IPS-18c (cell line): ENCODE measurements around the gene PIGT.

Source experiments
- H3K4me3 ChIP-seq: 2 replicates; pipeline ENCODE4 v1.7.0; 2013; ENCODE audit warnings: low read depth, mild to moderate bottlenecking, low read length, moderate library complexity; ENCODE audit not compliant: insufficient read depth
- H3K9me3 ChIP-seq: one replicate; pipeline ENCODE4 v1.6.1; 2013; ENCODE audit warnings: mild to moderate bottlenecking, low read length, moderate library complexity; ENCODE audit not compliant: control insufficient read depth, insufficient read depth

The PIGT gene

DNA sequence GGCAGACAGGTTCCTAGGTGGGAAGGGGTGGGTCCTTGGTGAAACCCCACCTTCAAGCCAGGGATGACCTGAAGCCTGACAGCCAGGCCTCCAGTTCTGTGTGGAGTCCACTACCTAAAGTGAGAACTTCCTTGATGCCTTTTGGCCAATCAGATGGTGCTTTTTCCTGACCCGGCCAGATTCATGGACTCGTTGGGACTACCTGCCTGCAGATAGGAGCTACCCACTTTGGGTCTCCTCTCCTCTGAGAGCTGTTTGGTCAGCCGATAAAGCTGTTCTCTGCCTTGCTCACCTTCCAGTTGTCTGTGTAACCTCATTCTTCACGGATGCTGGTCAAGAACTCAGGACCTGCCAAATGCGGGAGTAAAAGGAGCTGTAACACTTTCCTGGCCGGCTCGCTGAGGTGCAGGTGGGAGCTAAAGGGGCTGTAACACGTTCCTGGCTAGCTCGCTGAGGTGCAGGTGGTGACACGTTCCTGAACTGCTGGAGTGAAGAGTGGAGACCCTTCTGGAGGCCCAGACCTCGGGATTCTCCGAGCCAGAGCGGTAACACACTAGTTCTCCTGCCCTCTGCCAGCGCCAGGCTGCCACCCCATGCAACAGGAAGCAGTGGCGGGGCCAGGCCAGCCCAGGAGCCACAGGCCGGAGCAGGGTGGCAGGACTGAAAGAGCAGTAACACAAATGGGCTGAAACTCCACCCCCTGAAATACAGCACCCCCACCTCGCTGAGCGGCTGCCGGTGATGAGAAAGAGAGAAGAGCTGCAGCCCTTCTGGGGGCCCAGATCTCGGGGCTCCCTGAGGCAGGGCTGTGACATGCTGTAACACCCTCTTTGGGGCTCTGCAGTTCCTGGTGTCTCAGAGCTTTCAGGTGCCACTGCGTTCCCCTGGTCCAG, 21.5 kb upstream of the PIGT start:
- H3K9me3 ChIP-seq = no peaks in the 10 kb centered on the region
- H3K4me3 ChIP-seq = no peak overlapping the region

DNA sequence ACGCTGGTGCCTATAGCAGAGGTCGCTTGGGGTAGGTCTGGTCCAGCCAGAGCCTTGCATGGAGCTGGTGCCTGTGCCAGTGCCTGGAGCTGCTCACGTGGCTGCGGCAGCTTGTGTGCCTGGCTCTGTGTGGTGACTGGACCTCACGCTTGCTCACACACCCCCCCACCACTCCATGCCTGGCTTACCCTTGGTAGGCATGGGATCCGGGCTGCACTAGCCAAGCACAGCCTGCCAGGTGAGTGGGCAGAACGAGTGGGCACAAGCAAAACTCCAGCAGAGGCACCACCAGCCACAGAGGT, 20.9 kb upstream of the PIGT start:
- Histone ChIP-seq H3K4me3 (no peak overlapping the region), H3K9me3 (peaks cover 1% of the 10 kb centered on the region)

- Histone ChIP-seq H3K4me3 (no peak overlapping the region), H3K9me3 (peaks cover 9% of the 10 kb centered on the region)
Measured at GRCh38 chr20:45399018-45399417, 16.9 kb upstream of the PIGT start.

DNA sequence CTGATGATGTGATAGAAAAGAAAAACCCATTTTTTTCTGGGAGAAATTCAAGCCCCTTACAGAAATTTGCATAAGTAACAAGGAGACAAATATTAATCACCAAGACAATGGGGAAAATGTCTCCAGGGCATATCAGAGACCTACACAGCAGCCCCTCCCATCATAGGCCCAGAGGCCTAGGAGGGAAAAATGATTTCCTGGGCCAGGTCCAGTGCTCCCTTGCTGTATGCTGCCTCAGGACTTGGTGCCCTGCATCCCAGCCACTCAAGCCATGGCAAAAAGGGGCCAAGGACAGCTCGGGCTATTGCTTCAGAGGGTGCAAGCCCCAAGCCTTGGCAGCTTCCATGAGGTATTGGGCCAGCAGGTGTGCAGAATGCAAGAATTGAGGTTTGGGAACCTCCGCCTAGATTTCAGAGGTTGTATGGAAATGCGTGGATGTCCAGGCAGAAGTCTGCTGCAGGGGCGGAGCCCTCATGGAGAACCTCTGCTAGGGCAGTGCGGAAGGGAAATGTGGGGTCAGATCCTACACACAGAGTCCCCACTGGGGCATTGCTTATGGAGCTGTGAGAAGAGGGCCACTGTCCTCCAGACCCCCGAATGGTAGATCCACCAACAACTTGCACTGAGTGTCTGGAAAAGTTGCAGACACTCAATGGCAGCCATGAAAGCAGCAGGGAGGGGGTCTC, 15.5 kb upstream of the PIGT start:
- H3K9me3 ChIP-seq = peaks cover 9% of the 10 kb centered on the region

DNA sequence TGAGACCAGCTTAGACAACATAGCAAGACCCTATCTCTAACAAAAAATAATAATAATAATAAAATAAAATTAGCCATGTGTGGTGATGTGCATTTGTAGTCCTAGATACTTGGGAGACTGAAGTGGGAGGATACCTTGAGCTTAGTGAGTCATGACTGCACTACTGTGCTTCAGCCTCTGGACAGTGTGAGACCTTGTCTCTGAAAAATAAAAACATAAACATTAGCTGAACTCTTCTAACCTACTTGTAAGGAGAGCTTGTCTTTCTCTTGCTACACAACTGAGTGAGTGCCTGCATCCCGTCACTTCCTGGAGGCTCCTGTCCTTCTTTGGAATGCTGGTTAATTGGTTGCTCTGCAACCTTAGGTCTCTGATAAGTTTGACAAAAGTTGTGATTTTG, 13.0 kb upstream of the PIGT start:
- H3K4me3 ChIP-seq = no peak overlapping the region
- peaks cover 14% of the 10 kb centered on the region for H3K9me3 ChIP-seq

More for the DNA sequence above, 15.5 kb upstream of the PIGT start:
- H3K4me3 ChIP-seq = no peak overlapping the region

DNA sequence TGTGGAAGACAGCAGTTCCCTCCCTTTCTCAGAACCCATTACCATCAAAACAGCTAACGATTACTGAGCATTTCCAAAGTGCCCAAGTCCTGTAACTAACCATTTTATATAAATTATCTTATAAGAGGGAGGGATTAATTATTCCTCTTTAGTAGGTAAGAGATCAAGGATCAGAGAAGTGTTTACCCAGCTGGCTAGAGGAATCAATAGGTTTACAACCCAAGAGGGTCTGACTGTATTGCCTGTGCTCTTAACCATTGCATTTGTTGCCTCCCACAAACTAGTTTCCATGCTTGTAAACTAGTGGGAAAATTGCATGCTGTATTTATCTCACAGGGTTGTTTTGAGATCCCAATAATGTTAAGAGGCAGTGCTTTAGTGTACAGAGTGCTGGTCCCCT, 11.5 kb upstream of the PIGT start:
- peaks cover 14% of the 10 kb centered on the region for H3K9me3 ChIP-seq
- H3K4me3 ChIP-seq = no peak overlapping the region

GRCh38 chr20:45405571-45406259, 10.2 kb upstream of the PIGT start:
- H3K4me3 ChIP-seq = peak overlapping the region; percentile 84
- H3K9me3 ChIP-seq = peaks cover 6% of the 10 kb centered on the region

- peak overlapping the region; percentile 84 for H3K4me3 ChIP-seq
Measured at GRCh38 chr20:45406260-45407066, 9.5 kb upstream of the PIGT start.

GRCh38 chr20:45407067-45407745, 8.7 kb upstream of the PIGT start:
- peaks cover 4% of the 10 kb centered on the region for H3K9me3 ChIP-seq
- H3K4me3 ChIP-seq = peak overlapping the region; percentile 84

More at GRCh38 chr20:45406260-45407066, 9.5 kb upstream of the PIGT start:
- peaks cover 4% of the 10 kb centered on the region for H3K9me3 ChIP-seq

GRCh38 chr20:45407783-45408645, 7.9 kb upstream of the PIGT start, which contains the start of gene DBNDD2:
TSS of gene DBNDD2 (plus strand) at chr20:45408289. CDS start at chr20:45408468, 179 bp downstream.
- peaks cover 4% of the 10 kb centered on the region for H3K9me3 ChIP-seq
- H3K4me3 ChIP-seq = peak within 1 kb of the TSS; percentile 84

GRCh38 chr20:45408646-45409213, 7.2 kb upstream of the PIGT start:
- no peak overlapping the region for H3K4me3 ChIP-seq
- peaks cover 4% of the 10 kb centered on the region for H3K9me3 ChIP-seq

GRCh38 chr20:45409521-45410272, 6.2 kb upstream of the PIGT start:
- Histone ChIP-seq H3K9me3 (peaks cover 4% of the 10 kb centered on the region), H3K4me3 (no peak overlapping the region)

DNA sequence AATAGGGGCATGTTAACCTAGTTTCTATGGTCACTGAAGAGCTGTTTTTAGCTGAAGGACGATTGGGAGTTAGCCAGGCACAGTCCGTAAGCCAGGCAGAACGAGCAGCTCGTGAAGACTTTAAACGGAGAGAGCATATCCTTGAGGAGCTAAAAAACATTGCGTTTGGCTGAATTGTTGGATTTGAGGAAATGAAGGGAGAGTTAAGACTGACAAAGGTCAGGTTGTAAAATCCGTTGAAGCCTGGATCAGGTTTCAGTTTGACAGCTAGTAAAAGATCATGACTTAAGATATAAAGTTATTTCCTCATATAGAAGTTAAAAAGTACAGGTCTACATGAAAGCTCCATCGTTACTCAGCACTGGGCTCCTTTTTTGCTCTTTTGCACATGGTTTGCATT, 5.1 kb upstream of the PIGT start:
- H3K9me3 ChIP-seq = peaks cover 3% of the 10 kb centered on the region
- H3K4me3 ChIP-seq = no peak overlapping the region

DNA sequence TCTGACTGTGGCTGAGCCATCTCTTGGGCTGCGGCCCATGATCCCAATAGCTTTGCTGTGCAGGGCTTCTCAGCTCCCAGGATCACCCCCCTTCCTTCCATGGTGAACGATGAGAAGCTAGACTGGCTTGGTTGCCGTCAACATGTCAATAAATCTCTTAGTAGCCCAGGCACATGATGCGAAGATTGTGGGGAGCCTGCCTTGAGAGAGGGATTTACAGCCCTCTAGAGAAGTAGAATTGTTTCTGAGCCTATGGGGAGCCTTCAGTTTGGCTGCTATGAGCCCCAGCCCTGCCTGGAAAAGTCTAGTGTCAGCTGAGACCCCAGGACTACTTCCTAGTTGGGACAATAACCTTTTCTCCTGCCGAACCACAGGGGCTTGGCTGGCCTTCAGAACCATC, 3.3 kb upstream of the PIGT start:
- no peaks in the 10 kb centered on the region for H3K9me3 ChIP-seq

GRCh38 chr20:45413479-45413878, 2.5 kb upstream of the PIGT start:
- no peaks in the 10 kb centered on the region for H3K9me3 ChIP-seq
- no peak overlapping the region for H3K4me3 ChIP-seq

More for the DNA sequence above, 3.3 kb upstream of the PIGT start:
- H3K4me3 ChIP-seq = no peak overlapping the region
